Mucosa of descending colon (tissue), 3 donors: ENCODE results near the gene RELN. TPM values are rescaled to one million over a fixed set of nuclear protein-coding genes. Genes with fewer than 3 reads are reported as not detected.

Experiments used
- ATAC-seq: fragments of 200-7000 bp; cut with Tn5 transposase; one replicate; pipeline ENCODE4 v1.9.1; 2020; ENCODE audit warnings: mild to moderate bottlenecking, moderate library complexity
- DNase-seq, 3 donors: peaks; one replicate each; pipeline ENCODE4 v3.0.0-alpha.2; 2020
- H3K36me3 ChIP-seq: fragments of 200-600 bp; one replicate; pipeline ENCODE4 v1.8.0; 2021; ENCODE audit warnings: low read depth, mild to moderate bottlenecking
- H3K4me1 ChIP-seq: fragments of 200-600 bp; one replicate; pipeline ENCODE4 v1.8.0; 2021; ENCODE audit warnings: low read depth, mild to moderate bottlenecking
- H3K4me3 ChIP-seq: fragments of 200-600 bp; one replicate; pipeline ENCODE4 v1.8.0; 2021; ENCODE audit warnings: mild to moderate bottlenecking
- H3K9me3 ChIP-seq: fragments of 200-600 bp; one replicate; pipeline ENCODE4 v1.8.0; 2021; ENCODE audit warnings: mild to moderate bottlenecking
- CTCF ChIP-seq: fragments of 200-600 bp; IDR thresholded peaks from one replicate; pipeline ENCODE4 v1.8.0; 2022; ENCODE audit warnings: antibody characterized with exemption, mild to moderate bottlenecking
- intact Hi-C, 2 donors: fragments of 100-400 bp; cut with DNase I in 1 of 2; cut with micrococcal nuclease in 1 of 2; formaldehyde crosslinking; loops; one replicate each; pipeline versions ENCODE4 v1.11.0 to v1.11.1; 2022; cut with DNase I, micrococcal nuclease
- total RNA-seq, 3 donors: library from RNA; stranded (reverse); fragmentation: NEBNext Ultra II Directional in 2 of 3; extraction: Animal tissue kit (Norgen Biotek cat#: 25700) in 2 of 3; gene quantifications; one replicate each; pipeline versions ENCODE4 v1.2.1 to v1.2.4, GENCODE V29; 2021 to 2023
- donor health status: DM: no; HTN: no; CAD: no; lungs with moderate emphysema.
- donor health status: DM: no; HTN: no; CAD: no.
- donor health status: DM: no; HTN: yes; CAD: no.

RELN gene
- total RNA-seq, 3 donors from 2014 or later = 1.1 to 4.4 (median 2.4) TPM

DNA sequence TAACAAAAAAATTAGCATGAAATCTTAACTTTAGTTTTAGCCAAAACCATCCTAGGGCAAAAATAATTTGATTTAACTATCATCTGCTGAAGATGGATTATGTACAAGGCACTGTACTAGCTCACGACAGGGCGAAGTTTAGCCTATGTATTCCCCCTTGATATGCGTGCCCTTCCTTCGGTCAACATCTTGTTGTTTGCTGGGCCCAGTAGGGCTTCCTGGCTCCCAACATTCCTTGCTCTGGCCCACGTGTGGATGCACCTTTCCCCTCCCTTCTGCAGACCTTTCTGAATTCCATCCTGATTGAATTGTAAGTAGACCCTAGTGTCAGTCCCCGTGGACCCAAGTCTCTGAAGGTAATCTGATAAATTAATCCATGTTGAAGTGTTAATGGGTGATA, 212.0 kb downstream of the RELN start:
- DNase-seq (no peak), ATAC-seq (no peak)
- H3K4me1 ChIP-seq = no peaks in the 10 kb centered on the region
- no peak for TF ChIP-seq CTCF
- no peak overlapping the region for H3K4me3 ChIP-seq
- no peaks in the 10 kb centered on the region for H3K9me3 ChIP-seq
- no peaks in the 10 kb centered on the region for H3K36me3 ChIP-seq
- intact Hi-C loops = no loop called here

DNA sequence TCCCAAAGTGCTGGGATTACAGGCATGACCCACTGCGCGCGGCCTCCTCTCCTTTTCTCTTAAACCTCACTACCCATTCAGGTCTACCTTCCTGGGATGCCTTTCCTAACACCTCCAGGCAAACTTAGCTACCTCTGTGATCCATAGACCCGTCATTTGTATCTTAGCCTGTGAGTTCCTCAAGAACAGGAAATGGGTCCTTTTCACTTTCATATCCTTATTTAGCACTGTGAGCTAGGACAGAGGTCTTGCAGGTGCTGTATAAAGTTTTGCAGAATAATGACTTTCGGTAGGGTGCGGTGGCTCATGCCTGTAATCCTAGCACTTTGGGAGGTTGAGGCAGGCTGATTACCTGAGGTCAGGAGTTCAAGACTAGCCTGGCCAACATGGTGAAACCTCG, 215.7 kb downstream of the RELN start:
- H3K36me3 ChIP-seq = no peaks in the 10 kb centered on the region
- intact Hi-C loops = no loop called here
- no peak overlapping the region for H3K4me3 ChIP-seq
- ATAC-seq (no peak), DNase-seq (no peak)
- TF ChIP-seq CTCF = no peak
- H3K9me3 ChIP-seq = no peaks in the 10 kb centered on the region
- H3K4me1 ChIP-seq = no peaks in the 10 kb centered on the region

- intact Hi-C loops = no loop called here
- no peaks in the 10 kb centered on the region for H3K36me3 ChIP-seq
- DNase-seq (no peak), ATAC-seq (no peak)
- H3K4me3 ChIP-seq = no peak overlapping the region
- TF ChIP-seq CTCF = no peak
- H3K4me1 ChIP-seq = no peaks in the 10 kb centered on the region
- no peaks in the 10 kb centered on the region for H3K9me3 ChIP-seq
These were observed 217.2 kb downstream of the RELN start for GRCh38 chr7:103772171-103772773.

DNA sequence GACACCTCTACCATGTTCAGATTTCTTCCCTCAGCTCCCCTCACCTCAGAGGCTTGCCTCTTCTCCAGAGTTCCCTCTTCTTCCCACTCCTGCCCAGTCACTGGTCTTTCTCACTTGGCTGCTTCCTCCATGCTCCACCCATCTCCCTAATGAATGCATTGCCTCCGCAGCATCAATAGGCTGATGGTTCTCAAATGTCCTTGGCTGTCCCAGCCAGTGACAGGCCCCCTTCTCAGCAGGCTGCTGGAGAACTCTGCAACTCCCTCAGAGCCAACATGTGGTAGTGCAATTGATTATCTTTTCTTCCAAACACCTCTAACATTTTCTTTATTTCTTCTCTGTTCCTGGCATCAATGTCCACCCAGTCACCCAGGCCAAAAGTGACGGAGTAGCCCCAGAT, 218.2 kb downstream of the RELN start:
- intact Hi-C loops = no loop called here
- TF ChIP-seq CTCF = no peak
- Histone ChIP-seq H3K4me1 (no peaks in the 10 kb centered on the region), H3K36me3 (no peaks in the 10 kb centered on the region), H3K4me3 (no peak overlapping the region), H3K9me3 (no peaks in the 10 kb centered on the region)
- no peak for DNase-seq
- no peak for ATAC-seq

- ATAC-seq (no peak), DNase-seq (no peak)
- Histone ChIP-seq H3K4me1 (no peaks in the 10 kb centered on the region), H3K9me3 (no peaks in the 10 kb centered on the region), H3K36me3 (no peaks in the 10 kb centered on the region), H3K4me3 (no peak overlapping the region)
- TF ChIP-seq CTCF = no peak
- intact Hi-C loops = no loop called here
These were observed 222.8 kb downstream of the RELN start for GRCh38 chr7:103766660-103767059.

DNA sequence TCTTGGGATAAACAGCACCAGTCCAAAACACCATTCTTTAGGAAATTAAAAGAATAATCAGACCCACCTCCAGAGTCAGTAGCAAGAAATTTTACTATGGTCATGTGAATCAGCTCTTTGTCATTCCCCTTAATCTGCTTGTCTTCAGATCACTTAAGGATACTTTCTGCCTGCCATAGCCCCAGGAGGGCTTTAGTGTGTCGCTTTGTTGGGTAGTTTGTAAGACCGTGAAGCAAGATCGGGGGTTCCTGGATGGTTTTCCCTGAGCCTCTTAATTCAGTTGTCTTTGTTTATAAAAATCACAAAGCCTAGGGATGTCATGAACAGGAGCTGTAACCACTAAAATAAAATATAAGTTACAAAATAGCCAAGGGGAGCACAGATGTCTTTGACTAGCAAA, 223.6 kb downstream of the RELN start:
- DNase-seq = no peak
- H3K4me3 ChIP-seq = no peak overlapping the region
- no peak for TF ChIP-seq CTCF
- H3K9me3 ChIP-seq = no peaks in the 10 kb centered on the region
- H3K36me3 ChIP-seq = no peaks in the 10 kb centered on the region
- ATAC-seq = no peak
- intact Hi-C loops = no loop called here
- no peaks in the 10 kb centered on the region for H3K4me1 ChIP-seq
